Stimulated activated CD8-positive, alpha-beta memory T cell treated with anti-CD3 and anti-CD28 coated beads, Interleukin-12 subunit alpha, Interleukin-12 subunit beta, amount 100 ng/mL, for 24 hours (primary cell): ENCODE results near the gene SLCO3A1.

Source experiments
- DNase-seq: peaks from one replicate; pipeline ENCODE4 v3.0.0-alpha.2; 2020; ENCODE audit errors: extremely low read depth

The SLCO3A1 gene

GRCh38 chr15:91853511-91853947 lies at the start of gene SLCO3A1:
SLCO3A1 (plus strand) TSS chr15:91853708.
- no peak for DNase-seq

- no peak for DNase-seq
These were observed 46.4 kb upstream of the SLCO3A1 start for GRCh38 chr15:91807122-91807521.

- DNase-seq = no peak
These were observed 39.6 kb upstream of the SLCO3A1 start for GRCh38 chr15:91813924-91814323.

GRCh38 chr15:91816942-91817341 lies 36.6 kb upstream of the SLCO3A1 start:
- DNase-seq = no peak

GRCh38 chr15:91821458-91821857 lies 32.0 kb upstream of the SLCO3A1 start:
- no peak for DNase-seq

- no peak for DNase-seq
These were observed 29.3 kb upstream of the SLCO3A1 start for GRCh38 chr15:91824256-91824655.

GRCh38 chr15:91826443-91826842 lies 27.1 kb upstream of the SLCO3A1 start:
- DNase-seq = no peak

GRCh38 chr15:91833056-91833455 lies 20.5 kb upstream of the SLCO3A1 start:
- no peak for DNase-seq

- DNase-seq = no peak
These were observed 13.6 kb upstream of the SLCO3A1 start for GRCh38 chr15:91839867-91840266.

GRCh38 chr15:91841861-91842260 lies 11.6 kb upstream of the SLCO3A1 start:
- no peak for DNase-seq

GRCh38 chr15:91844341-91844740 lies 9.2 kb upstream of the SLCO3A1 start:
- DNase-seq = no peak

GRCh38 chr15:91844928-91845327 lies 8.6 kb upstream of the SLCO3A1 start:
- no peak for DNase-seq

GRCh38 chr15:91845720-91846119 lies 7.8 kb upstream of the SLCO3A1 start:
- no peak for DNase-seq

GRCh38 chr15:91849180-91849579 lies 4.3 kb upstream of the SLCO3A1 start:
- no peak for DNase-seq

- no peak for DNase-seq
These were observed 3.8 kb upstream of the SLCO3A1 start for GRCh38 chr15:91849749-91850161.

GRCh38 chr15:91852741-91853510 lies 582 bp upstream of the SLCO3A1 start:
- DNase-seq = no peak

GRCh38 chr15:91853948-91854638 lies 585 bp downstream of the SLCO3A1 start:
- DNase-seq = no peak

- no peak for DNase-seq
These were observed 1.1 kb downstream of the SLCO3A1 start for GRCh38 chr15:91854639-91854990.

GRCh38 chr15:91855241-91855640 lies 1.7 kb downstream of the SLCO3A1 start:
- DNase-seq = no peak

GRCh38 chr15:91855684-91856489 lies 2.4 kb downstream of the SLCO3A1 start:
- DNase-seq = no peak

- no peak for DNase-seq
These were observed 3.7 kb downstream of the SLCO3A1 start for GRCh38 chr15:91857224-91857585.

- no peak for DNase-seq
These were observed 4.3 kb downstream of the SLCO3A1 start for GRCh38 chr15:91857772-91858171.

- no peak for DNase-seq
These were observed 7.0 kb downstream of the SLCO3A1 start for GRCh38 chr15:91860498-91860897.
